Measurements from ENCODE around the gene HS6ST3.

Gene HS6ST3

GRCh38 chr13:96804174-96804573 is 714.3 kb downstream of the HS6ST3 start:
- DNase-seq: no peak

- no peak for DNase-seq
Measured at GRCh38 chr13:96806746-96807145, 716.8 kb downstream of the HS6ST3 start.

DNA sequence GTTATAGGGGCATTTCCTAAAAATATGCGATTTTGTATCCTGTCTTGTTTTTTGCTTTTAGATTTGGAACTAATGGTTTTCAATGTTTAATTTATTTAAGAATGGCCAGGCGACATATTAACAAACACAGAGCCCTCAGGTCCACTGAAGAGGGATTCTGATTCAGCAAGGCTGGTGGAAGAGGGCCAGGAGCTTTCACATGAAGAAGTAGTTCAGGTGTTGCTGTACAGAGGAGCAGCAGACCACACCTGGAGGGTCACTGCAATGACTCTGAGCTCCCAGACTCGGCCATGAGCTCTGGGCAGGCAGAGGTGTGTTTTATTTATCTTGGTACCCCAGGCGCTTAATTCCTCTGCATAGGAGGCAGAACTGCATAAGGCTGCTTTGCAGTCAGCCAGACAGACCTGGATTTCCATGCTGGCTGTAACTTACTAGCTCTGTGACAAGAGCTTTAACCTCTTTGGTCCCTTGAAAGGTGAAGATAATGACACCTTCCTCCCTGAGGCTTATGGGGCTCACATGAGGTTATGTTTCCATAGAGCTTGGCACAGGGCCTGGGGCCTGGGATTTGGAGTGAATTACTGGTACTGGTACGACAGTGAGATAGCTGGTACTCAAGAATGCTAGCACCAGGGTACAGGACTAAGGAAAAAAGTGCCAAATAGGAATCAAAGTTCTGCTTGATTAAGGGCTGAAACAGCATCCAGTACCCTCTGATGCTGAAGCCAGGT is 719.6 kb downstream of the HS6ST3 start:
- DNase-seq: no peak

DNA sequence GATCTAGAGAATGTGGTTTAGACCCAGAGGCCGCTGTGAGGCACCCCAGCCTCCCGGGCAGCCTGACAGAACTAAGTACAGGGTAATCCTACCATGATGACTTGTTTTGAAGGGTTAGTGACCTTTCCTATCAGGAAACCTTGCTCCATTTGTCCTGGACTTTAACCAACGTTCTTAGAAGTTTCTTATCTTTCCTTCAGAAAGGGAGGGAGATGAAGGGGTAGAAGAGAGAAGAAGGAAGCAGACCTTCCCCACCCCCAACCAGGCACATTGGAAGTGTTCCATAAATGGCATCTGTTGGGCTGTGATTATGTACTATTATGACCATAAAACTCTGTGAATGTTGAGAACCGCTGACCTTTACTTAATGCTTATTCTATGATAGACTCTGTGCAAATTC is 720.2 kb downstream of the HS6ST3 start:
- DNase-seq: no peak

DNA sequence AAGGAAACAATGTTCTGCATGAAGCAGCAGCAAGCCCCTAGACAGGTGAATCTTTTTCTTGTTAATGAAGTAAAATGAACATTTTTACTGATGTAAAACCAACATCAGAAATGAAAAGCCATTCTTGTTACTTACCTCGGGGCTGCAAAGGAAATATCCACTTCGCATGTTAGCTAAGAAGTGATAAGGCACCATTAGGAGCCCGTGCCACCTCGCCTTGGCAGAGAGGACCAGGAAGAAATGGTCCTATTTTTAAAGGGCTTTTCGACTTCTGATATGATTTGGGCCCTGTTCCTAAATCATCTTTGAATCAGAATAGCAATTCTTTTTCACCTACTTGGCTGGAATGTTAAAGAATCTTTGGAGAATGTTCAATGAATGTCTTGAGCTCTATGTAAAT is 721.1 kb downstream of the HS6ST3 start:
- DNase-seq: no peak

GRCh38 chr13:96816261-96816660 is 726.4 kb downstream of the HS6ST3 start:
- DNase-seq: no peak

GRCh38 chr13:96816874-96817273 is 727.0 kb downstream of the HS6ST3 start:
- no peak for DNase-seq

- no peak for DNase-seq
Measured at GRCh38 chr13:96817336-96817941, 727.5 kb downstream of the HS6ST3 start.

GRCh38 chr13:96819375-96819774 is 729.5 kb downstream of the HS6ST3 start:
- DNase-seq: no peak

- no peak for DNase-seq
Measured at GRCh38 chr13:96821381-96821780, 731.5 kb downstream of the HS6ST3 start.

DNA sequence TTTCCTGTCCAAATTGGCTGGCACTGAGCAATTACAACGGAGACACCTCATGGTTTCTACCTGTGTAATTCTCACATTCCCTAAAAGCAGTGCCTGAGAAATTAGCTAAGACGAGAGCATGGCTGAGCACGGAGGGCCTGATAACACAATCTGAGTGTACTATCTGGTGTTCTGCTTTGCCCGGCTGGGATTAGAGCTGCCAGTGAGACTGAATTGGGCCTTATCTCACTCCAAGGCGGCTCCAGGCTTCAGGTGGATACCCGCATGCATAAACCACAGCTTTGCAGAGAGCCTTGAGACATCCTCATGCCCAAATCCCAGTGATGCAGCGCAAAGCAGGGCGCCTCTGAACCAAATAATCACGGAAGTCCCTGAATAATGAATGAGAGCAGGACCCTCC is 732.1 kb downstream of the HS6ST3 start:
- DNase-seq: no peak

DNA sequence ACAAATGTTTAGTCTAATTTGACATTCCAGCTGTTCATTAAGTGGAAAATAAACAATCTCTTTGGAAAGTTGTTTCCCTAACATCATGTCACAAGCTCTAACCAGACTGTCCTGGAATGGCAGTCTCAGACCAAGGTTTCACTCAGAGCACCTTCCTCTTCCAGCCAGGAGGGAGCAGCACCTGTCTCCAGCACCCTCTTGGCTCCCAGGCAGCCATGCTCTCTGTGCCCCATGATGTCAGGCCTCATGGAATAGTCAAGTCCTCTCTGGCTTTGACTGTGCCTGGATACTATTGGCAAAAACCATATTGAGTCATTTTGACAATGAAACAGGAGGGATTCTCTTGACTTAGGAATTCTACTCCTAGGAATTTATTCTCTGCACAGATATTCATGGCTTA is 733.0 kb downstream of the HS6ST3 start:
- DNase-seq: no peak

- DNase-seq: no peak
Measured at GRCh38 chr13:96824140-96824539, 734.2 kb downstream of the HS6ST3 start.

DNA sequence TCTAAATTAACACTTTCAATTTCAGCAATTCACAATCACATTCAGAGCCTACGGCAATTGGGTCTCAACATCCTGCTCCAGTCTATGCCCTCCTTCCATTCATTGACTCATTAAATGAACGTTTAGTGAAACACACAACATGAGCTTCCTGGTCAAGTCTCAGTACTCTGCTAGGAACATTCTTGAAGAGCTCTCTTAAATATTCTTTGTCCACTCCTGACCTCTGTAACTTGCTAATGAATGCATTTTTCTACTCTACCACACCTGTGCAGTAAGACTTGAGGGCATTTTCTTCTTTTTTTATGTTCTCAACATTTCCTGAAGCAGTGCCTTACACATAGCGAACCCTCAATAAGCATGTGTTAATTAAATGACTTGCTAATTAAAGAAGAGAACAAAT is 735.7 kb downstream of the HS6ST3 start:
- no peak for DNase-seq

DNA sequence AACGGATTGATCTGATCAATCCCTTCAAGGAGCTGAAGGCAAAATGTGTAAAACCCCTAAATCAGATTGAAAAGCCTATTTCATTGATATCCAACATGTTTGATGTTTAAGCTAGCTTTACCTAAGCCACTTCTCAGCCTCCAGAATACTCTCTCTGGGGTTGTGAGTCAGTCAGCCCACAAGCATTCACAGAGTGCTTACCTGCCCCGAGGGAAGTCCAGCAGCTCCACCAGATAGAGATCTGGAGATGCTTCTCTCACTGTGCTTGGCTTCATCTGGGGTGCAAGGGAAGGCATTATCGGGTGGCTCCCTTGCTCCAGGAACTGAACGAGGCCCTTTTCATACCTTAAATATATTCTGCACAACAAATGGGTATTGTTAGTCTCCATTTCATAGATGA is 744.7 kb downstream of the HS6ST3 start:
- DNase-seq: no peak

DNA sequence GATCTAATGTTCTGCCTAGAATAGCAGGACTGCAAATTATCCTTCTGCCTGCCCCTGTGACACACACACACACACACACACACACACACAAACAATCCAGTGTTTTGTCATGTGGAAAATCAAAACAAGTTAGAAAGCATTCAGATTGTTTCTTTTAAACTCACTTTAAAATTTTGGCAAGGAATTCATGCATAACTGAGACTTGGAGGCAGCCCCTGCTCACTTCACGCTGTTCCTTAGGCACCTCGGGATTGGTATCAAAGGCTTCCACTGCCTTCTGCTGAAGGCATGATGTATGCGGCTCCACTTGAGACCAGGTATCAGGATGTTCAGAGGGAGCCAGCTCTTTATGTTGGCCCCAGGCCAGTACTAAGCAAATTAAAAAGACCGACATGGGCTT is 745.6 kb downstream of the HS6ST3 start:
- DNase-seq: no peak

- no peak for DNase-seq
Measured at GRCh38 chr13:96836733-96837132, 746.8 kb downstream of the HS6ST3 start.

- no peak for DNase-seq
Measured at GRCh38 chr13:96837809-96838208, 747.9 kb downstream of the HS6ST3 start.

DNA sequence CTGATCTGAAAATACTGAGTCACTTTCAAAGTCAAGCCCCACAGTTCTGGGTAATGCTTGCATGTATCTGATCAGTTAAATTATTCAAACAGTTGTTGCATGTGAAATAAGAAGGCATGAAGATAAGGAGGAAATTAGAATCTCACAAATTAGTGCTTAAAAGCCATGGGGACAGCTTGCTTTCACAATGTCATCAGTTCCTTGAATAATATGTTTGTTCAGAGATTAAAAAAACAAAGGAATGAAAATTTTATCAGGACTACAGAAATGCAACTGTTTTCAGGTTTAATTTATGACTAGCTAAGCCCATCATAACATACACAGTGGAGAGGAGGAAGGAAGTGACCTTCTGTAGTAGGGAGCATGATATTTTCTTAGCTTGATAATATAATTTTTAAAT is 754.3 kb downstream of the HS6ST3 start:
- DNase-seq: no peak

- DNase-seq: no peak
Measured at GRCh38 chr13:96844616-96845015, 754.7 kb downstream of the HS6ST3 start.

DNA sequence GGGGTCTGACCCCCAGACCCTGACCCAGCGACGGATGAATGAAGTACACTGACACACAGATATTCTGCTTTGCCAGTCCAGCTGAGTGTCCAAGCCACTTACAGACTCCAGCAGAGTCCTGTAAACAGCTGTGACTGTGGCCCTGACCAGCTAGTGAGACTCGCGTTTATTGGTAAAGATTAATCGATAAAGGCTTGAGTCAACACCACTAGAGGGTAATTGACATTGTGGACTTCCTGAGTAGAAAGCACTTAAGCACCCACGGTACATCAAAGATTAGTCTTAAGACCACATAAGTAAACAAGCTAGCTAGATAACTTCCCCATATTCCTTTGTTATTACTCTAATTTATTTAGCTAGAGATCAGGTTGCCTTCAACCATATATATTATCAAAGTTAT is 758.4 kb downstream of the HS6ST3 start:
- no peak for DNase-seq

DNA sequence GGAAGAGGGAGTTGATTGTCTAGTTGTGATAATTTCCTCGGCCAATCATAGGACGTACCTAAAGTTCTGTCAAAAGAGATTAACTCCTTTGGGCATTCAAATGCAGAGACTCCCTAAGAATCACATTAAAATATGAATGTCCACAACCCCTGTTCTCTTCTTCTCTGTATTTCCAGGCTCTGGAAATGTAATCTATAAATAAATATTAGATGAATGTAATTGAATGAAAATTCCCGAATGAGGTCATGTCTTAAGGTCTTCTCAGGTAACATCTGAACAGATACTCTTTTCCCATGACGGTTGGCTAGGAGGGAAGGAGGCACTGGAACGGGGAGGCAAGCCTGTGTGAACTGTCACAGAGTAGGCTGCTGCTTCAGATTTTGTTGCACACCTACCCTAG is 759.2 kb downstream of the HS6ST3 start:
- DNase-seq: no peak

DNA sequence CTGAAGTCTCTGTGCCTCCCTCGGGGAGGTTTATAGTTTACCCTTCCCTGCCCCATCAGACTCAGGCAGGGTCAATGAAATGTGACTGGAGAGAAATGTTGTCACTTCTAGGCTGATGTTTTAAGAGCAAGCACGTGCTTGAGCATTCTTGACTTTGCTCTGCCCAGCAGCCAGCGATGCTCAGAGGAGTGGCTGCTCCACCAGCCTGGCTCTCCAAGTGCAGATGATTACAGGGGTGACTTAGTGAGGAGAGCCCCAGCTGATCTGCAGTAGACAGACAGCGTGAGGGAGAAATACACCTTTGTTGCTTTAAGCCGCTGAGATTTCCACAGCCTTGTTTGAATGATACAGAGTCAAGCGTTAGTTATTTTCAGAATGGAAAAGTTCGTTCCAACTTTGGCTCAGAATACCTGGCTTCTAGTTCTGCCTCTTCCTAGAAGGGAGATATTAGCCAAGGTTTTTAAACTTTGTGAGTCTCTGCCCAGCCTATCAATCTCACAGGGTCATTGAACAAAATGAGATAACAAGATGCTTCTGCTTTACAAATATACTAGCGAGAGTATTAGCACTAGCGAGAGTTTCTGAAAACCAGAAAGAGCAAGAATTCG is 760.7 kb downstream of the HS6ST3 start:
- no peak for DNase-seq

DNA sequence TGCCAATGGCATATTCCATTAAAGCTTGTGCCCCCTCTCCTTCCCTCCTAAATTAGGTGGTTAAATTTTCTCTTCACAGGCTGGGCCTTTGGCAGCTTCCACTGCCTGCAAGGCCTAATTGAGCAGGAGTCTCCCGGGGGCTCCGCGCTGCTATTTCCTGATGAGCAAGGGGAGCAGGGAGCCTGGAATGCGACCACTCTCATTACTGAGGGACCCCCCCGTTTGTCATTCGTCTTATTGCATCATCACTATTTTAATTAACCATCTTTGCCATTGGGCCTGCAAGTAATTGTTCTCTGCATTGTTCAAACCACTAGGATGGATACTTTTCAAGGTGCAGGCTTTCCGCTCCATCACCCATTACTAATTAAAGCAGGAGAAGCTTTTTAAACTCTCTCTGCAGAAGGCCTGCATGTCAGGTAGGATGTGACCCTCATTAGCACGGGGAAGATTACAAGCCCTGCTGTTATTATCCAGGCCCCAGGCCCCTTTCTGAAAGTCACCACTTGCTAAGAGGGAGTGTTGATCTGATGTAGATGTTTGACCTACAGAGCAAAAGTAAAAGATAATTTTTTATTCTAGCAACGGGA is 762.0 kb downstream of the HS6ST3 start:
- no peak for DNase-seq
